GM21528 (cell line): ENCODE data around the gene TSHZ3.

ENCODE experiments used
- ATAC-seq: cut with Tn5 transposase; IDR thresholded peaks from one replicate; pipeline ENCODE4 v1.9.1; 2021; ENCODE audit warnings: mild to moderate bottlenecking, moderate library complexity; ENCODE audit not compliant: unreplicated experiment, low FRiP score

Gene TSHZ3, protein sequence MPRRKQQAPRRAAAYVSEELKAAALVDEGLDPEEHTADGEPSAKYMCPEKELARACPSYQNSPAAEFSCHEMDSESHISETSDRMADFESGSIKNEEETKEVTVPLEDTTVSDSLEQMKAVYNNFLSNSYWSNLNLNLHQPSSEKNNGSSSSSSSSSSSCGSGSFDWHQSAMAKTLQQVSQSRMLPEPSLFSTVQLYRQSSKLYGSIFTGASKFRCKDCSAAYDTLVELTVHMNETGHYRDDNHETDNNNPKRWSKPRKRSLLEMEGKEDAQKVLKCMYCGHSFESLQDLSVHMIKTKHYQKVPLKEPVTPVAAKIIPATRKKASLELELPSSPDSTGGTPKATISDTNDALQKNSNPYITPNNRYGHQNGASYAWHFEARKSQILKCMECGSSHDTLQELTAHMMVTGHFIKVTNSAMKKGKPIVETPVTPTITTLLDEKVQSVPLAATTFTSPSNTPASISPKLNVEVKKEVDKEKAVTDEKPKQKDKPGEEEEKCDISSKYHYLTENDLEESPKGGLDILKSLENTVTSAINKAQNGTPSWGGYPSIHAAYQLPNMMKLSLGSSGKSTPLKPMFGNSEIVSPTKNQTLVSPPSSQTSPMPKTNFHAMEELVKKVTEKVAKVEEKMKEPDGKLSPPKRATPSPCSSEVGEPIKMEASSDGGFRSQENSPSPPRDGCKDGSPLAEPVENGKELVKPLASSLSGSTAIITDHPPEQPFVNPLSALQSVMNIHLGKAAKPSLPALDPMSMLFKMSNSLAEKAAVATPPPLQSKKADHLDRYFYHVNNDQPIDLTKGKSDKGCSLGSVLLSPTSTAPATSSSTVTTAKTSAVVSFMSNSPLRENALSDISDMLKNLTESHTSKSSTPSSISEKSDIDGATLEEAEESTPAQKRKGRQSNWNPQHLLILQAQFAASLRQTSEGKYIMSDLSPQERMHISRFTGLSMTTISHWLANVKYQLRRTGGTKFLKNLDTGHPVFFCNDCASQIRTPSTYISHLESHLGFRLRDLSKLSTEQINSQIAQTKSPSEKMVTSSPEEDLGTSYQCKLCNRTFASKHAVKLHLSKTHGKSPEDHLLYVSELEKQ

GRCh38 chr19:31349160-31349881 is at the start of gene TSHZ3:
TSHZ3 (minus strand) TSS chr19:31349436; CDS start chr19:31349219, 217 bp downstream.
- no peak for ATAC-seq

DNA sequence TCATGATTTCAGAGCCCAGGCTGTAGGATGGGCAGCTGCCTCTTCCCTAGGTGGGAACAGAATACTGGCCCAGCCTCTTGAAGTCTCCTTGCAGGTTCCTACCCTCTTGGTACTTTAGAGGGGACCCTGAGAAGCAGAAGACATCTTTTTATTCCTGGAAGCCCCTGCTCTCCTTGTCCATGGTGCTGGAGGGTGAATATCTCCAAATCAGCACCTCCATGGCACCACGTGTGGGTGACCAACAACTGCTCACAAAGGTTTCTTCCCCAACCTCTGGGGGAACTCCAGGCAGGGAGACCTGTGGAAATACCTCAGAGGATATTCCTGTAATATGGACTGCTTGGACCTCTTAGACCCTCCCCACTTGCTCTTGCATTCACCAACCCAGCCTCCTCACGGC is 48.1 kb upstream of the TSHZ3 start:
- ATAC-seq = no peak

DNA sequence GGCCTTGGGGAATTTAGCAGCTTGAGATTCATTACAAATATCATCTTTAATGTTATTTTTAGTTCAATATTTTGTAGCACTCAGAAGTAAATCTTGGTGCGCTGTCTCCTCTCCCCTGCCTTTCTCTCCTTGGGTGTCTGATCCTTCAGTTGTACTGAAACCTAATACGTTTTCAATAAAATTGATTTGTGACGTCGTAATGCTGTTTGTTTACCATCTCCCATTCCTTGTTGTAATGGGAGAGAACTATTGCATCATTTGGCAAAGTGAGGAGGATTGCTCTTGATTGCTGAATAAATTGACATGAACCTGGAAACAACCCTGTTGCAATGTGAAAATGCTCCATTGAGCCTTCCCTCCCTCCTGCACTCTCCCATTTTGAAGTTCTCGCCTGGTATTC is 43.2 kb upstream of the TSHZ3 start:
- ATAC-seq = no peak

GRCh38 chr19:31391518-31391917 is 42.3 kb upstream of the TSHZ3 start:
- ATAC-seq = no peak

GRCh38 chr19:31390711-31391110 is 41.5 kb upstream of the TSHZ3 start:
- ATAC-seq = no peak

DNA sequence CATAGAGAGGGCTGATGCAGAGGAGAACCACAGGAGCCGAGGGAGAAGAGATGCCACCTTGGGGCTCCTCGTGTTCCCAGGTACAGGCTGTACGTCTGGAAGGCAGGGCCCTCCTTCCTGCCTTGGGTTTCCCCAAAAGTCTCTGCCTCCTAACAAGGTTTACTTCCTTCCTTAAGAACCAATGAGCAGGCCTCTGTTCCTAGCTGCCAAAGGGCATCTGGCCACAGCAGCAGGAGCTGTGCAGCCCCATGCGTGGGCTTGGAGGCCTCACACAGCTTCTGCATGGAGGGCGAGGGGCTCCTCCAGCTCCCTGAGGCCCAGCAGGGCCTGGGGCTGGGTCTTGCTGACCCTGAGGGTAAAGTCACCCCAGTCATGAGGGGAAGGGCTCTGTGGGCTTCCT is 40.6 kb upstream of the TSHZ3 start:
- no peak for ATAC-seq

GRCh38 chr19:31387717-31388301 is 38.6 kb upstream of the TSHZ3 start:
- no peak for ATAC-seq

DNA sequence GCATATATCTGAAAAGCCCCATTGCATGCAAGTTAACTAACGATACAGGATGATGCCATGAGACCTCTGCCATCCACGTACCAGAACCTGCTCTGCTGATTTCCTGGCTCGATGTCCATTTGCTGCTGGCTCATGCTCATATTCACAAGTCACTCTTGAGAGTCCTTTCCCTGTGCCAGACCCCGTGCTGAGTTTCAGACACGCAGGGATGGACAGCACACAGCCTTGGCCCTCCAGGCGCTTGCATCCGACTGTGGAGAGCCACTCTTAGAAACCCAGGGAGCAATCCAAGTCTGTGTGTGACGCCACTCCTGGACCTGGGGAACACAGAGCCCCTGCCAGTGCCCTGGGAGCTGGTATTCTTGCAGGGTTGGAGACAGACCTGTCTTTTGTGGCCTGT is 37.6 kb upstream of the TSHZ3 start:
- ATAC-seq = no peak

DNA sequence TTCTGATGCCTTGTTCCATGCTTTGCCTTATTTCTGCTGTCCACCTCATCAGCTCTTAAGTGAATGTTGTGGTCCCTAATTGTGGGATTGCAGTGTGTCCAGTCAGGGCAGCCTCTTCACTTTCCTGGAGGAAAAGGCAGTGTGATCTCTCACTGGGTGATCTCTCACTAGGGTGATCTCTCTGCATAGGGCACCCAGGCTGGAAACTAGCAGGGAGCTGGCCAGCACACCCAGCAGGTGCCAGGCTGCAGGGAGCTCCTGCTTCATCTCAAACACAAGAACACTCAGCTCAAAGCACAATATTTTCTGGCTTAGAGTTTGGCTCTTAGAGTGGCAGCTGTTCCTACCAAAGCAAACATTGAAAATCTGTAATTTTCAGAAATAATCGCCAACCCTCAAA is 36.5 kb upstream of the TSHZ3 start:
- no peak for ATAC-seq

DNA sequence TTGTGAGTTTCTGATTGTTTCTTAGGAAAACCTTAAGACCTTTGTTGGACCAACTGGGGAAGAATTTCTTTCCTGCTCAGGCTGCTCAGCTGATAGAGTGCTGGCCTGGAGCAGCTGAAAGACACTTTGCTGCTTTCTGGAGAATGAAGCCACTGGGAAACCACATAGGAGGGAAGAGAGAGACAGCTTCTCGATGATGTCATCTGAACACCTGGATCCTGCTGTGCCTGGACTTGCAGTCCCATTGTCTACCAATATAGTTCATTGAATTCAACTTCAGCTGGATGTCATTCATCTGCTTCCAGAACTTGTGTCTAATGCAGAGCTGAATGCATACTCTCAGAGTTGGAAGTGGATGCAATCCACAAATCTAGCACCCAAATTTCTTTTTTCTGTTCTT is 34.3 kb upstream of the TSHZ3 start:
- no peak for ATAC-seq

- no peak for ATAC-seq
Observed at GRCh38 chr19:31380854-31381253, 31.6 kb upstream of the TSHZ3 start.

GRCh38 chr19:31378404-31378803 is 29.2 kb upstream of the TSHZ3 start:
- ATAC-seq = no peak

DNA sequence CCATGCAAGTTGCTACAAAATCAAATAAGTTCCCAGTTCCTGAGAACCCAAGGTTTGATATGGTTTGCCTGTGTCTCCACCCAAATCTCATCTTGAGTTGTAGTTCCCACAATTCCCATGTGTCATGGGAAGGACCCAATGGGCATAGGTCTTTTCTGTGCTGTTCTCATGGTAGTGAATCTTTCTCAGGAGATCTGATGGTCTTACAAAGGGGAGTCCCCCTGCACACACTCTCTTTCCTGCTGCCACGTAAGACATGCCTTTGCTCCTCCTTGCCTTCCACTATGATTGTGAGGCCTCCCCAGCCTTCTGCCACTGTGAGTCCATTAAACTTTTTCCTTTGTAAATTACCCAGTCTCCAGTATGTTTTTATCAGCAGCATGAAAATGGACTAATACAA is 28.5 kb upstream of the TSHZ3 start:
- ATAC-seq = no peak

DNA sequence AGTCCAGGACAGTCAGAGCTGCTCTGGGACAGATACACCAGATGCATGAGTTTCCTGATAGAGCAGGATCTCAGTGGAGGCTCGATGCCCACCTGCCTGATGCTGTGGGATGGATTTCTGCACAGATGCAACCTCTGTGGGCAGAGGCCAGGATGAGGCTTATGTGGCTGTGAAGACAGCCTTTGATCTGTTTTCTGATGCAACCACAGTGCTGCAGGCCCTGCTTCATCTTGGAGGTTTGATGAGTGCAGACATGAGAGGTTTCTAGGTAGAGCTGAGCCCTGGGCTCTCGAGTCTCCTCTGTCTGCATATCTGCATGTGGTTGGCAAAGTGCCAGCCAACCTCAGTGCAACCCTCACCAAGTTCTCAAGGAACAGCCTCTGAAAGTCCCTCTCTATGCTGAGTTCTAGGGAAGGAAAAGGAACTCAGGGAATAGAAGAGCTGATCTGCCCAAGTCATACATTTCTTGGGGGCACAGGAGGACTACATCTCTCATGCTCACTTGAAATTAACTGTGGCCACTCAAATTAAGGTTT is 23.1 kb upstream of the TSHZ3 start:
- ATAC-seq = no peak

DNA sequence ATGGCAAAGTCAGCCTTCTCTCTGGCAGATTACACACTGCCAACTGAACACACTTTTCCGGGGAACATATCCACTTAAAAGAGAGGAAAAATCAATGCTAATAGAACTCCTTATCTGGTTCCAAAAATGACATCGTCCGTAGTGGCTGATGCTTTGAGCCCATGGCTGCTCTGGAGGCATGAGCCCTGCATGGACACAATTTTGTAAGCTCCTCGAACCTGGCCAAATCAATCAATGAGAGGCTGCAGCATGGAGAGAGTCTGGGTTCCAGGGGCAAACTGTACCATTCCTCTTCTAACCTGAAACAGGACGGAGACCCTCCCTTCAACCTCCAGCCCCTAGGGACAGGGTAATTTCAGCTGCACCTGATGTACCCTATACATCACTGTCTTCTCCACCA is 21.0 kb upstream of the TSHZ3 start:
- no peak for ATAC-seq

- no peak for ATAC-seq
Observed at GRCh38 chr19:31364963-31365362, 15.7 kb upstream of the TSHZ3 start.

GRCh38 chr19:31361728-31362127 is 12.5 kb upstream of the TSHZ3 start:
- no peak for ATAC-seq

GRCh38 chr19:31357315-31357673 is 8.1 kb upstream of the TSHZ3 start:
- no peak for ATAC-seq

- no peak for ATAC-seq
Observed at GRCh38 chr19:31356587-31357314, 7.5 kb upstream of the TSHZ3 start.
